Measurements from ENCODE around the gene KLHL13. TPM values are rescaled to one million over a fixed set of nuclear protein-coding genes. Genes with fewer than 3 reads are reported as not detected.
A peak's percentile ranks its signal among the peaks of the same experiment; 100 is the strongest.
"Not testable (repeated sequence)": the region's sequence is repeated elsewhere in the genome, so short reads cannot be mapped to it uniquely, and the experiment has no call there.

KLHL13 gene
- total RNA-seq, 2 donors from 2014 or later = 6.1 to 6.3 TPM

- no peak for TF ChIP-seq CTCF (IDR thresholded peaks at IDR 0.05)
- Histone ChIP-seq H3K27ac (no peak overlapping the region), H3K4me1 (no peaks in the 10 kb centered on the region), H3K36me3 (no peaks in the 10 kb centered on the region), H3K9me3 (no peaks in the 10 kb centered on the region), H3K27me3 (no peaks in the 10 kb centered on the region), H3K4me3 (no peak overlapping the region)
- no peak for DNase-seq (ENCODE audit: low spot score)
Measured at GRCh38 chrX:118128724-118129123, 12.1 kb upstream of the KLHL13 start.

- H3K27me3 ChIP-seq = no peaks in the 10 kb centered on the region
- TF ChIP-seq CTCF (IDR thresholded peaks at IDR 0.05) = no peak
- no peaks in the 10 kb centered on the region for H3K4me1 ChIP-seq
- H3K27ac ChIP-seq = no peak overlapping the region
- no peak for DNase-seq (ENCODE audit: low spot score)
- no peaks in the 10 kb centered on the region for H3K9me3 ChIP-seq
- H3K36me3 ChIP-seq = no peaks in the 10 kb centered on the region
- no peak overlapping the region for H3K4me3 ChIP-seq
Measured at GRCh38 chrX:118126286-118126685, 9.7 kb upstream of the KLHL13 start.

- H3K4me3 ChIP-seq; H3K27ac ChIP-seq; DNase-seq (ENCODE audit: low spot score); H3K9me3 ChIP-seq; H3K27me3 ChIP-seq; H3K36me3 ChIP-seq; H3K4me1 ChIP-seq: not testable (repeated sequence)
Measured at GRCh38 chrX:118124243-118124642, 7.6 kb upstream of the KLHL13 start.

GRCh38 chrX:118117741-118118140 lies 1.1 kb upstream of the KLHL13 start:
- H3K27ac ChIP-seq = no peak overlapping the region
- H3K9me3 ChIP-seq = no peaks in the 10 kb centered on the region
- no peaks in the 10 kb centered on the region for H3K27me3 ChIP-seq
- H3K4me3 ChIP-seq = no peak overlapping the region
- H3K36me3 ChIP-seq = no peaks in the 10 kb centered on the region
- TF ChIP-seq CTCF (IDR thresholded peaks at IDR 0.05) = no peak
- no peaks in the 10 kb centered on the region for H3K4me1 ChIP-seq
- no peak for DNase-seq (ENCODE audit: low spot score)

- H3K4me1 ChIP-seq = no peaks in the 10 kb centered on the region
- H3K36me3 ChIP-seq = no peaks in the 10 kb centered on the region
- no peaks in the 10 kb centered on the region for H3K9me3 ChIP-seq
- H3K4me3 ChIP-seq = peak overlapping the region; percentile 58 to 61
- H3K27me3 ChIP-seq = no peaks in the 10 kb centered on the region
- no peak for TF ChIP-seq CTCF (IDR thresholded peaks at IDR 0.05)
- peak overlapping the region; percentile 76 for H3K27ac ChIP-seq
- DNase-seq (ENCODE audit: low spot score) = no peak
Measured at GRCh38 chrX:118115953-118116712, 477 bp downstream of the KLHL13 start.

- H3K36me3 ChIP-seq = no peaks in the 10 kb centered on the region
- H3K27ac ChIP-seq = peak overlapping the region; percentile 76
- H3K27me3 ChIP-seq = no peaks in the 10 kb centered on the region
- DNase-seq (ENCODE audit: low spot score) = no peak
- H3K4me3 ChIP-seq = peak overlapping the region in 1 of 2 donors; percentile 61
- TF ChIP-seq CTCF (IDR thresholded peaks at IDR 0.05) = no peak
- H3K4me1 ChIP-seq = no peaks in the 10 kb centered on the region
- no peaks in the 10 kb centered on the region for H3K9me3 ChIP-seq
Measured at GRCh38 chrX:118114971-118115370, 1.6 kb downstream of the KLHL13 start.
